ENCODE measurements around the gene CCDC178. TPM values are rescaled to one million over a fixed set of nuclear protein-coding genes. Genes with fewer than 3 reads are reported as not detected.

Gene CCDC178
- total RNA-seq, 4 donors from 2014 or later, result 0.78 to 8.7 (median 2.2) TPM

- Histone ChIP-seq H3K27ac (no peak overlapping the region), H3K4me3 (no peak overlapping the region), H3K4me1 (no peaks in the 10 kb centered on the region), H3K9me3 (peaks cover 0 to 4% (median 0%) of the 10 kb centered on the region in 4 donors), H3K36me3 (no peaks in the 10 kb centered on the region), H3K27me3 (no peaks in the 10 kb centered on the region)
- TF ChIP-seq, protein P1, sequence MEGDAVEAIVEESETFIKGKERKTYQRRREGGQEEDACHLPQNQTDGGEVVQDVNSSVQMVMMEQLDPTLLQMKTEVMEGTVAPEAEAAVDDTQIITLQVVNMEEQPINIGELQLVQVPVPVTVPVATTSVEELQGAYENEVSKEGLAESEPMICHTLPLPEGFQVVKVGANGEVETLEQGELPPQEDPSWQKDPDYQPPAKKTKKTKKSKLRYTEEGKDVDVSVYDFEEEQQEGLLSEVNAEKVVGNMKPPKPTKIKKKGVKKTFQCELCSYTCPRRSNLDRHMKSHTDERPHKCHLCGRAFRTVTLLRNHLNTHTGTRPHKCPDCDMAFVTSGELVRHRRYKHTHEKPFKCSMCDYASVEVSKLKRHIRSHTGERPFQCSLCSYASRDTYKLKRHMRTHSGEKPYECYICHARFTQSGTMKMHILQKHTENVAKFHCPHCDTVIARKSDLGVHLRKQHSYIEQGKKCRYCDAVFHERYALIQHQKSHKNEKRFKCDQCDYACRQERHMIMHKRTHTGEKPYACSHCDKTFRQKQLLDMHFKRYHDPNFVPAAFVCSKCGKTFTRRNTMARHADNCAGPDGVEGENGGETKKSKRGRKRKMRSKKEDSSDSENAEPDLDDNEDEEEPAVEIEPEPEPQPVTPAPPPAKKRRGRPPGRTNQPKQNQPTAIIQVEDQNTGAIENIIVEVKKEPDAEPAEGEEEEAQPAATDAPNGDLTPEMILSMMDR (IDR thresholded peaks at IDR 0.05), result no peak
- TF ChIP-seq POLR2A (IDR thresholded peaks at IDR 0.05) (no peak), EP300 (IDR thresholded peaks at IDR 0.05) (no peak)
- 71 to 77% methylated on average over 3 of the region's 3 CpGs for WGBS, 2 donors
- DNase-seq (ENCODE audit: low spot score in 2 of 2), result no peak
Observed at GRCh38 chr18:32902568-32903330, 537.8 kb downstream of the CCDC178 start.

GRCh38 chr18:32899819-32900218, 540.7 kb downstream of the CCDC178 start:
- 78 to 83% methylated on average over 3 of the region's 3 CpGs for WGBS, 2 donors
- Histone ChIP-seq H3K27ac (no peak overlapping the region), H3K36me3 (no peaks in the 10 kb centered on the region), H3K9me3 (peaks cover 0 to 17% (median 0%) of the 10 kb centered on the region in 4 donors), H3K4me3 (no peak overlapping the region), H3K4me1 (no peaks in the 10 kb centered on the region), H3K27me3 (no peaks in the 10 kb centered on the region)
- TF ChIP-seq EP300 (IDR thresholded peaks at IDR 0.05), result no peak
- TF ChIP-seq POLR2A (IDR thresholded peaks at IDR 0.05), result no peak
- TF ChIP-seq, protein P1 (IDR thresholded peaks at IDR 0.05), result no peak
- DNase-seq (ENCODE audit: low spot score in 2 of 2), result no peak

- Histone ChIP-seq H3K4me3 (no peak overlapping the region), H3K4me1 (no peaks in the 10 kb centered on the region), H3K27ac (no peak overlapping the region), H3K36me3 (no peaks in the 10 kb centered on the region), H3K27me3 (no peaks in the 10 kb centered on the region), H3K9me3 (peaks cover 0 to 17% (median 0%) of the 10 kb centered on the region in 4 donors)
- 59 to 68% methylated on average over 4 of the region's 4 CpGs for WGBS, 2 donors
- TF ChIP-seq EP300 (IDR thresholded peaks at IDR 0.05) (no peak), POLR2A (IDR thresholded peaks at IDR 0.05) (no peak)
- TF ChIP-seq, protein P1 (IDR thresholded peaks at IDR 0.05), result no peak
- no peak for DNase-seq (ENCODE audit: low spot score in 2 of 2)
Observed at GRCh38 chr18:32896776-32897547, 543.6 kb downstream of the CCDC178 start.

- Histone ChIP-seq H3K4me1 (no peaks in the 10 kb centered on the region), H3K27me3 (no peaks in the 10 kb centered on the region), H3K9me3 (peaks cover 0 to 17% (median 0%) of the 10 kb centered on the region in 4 donors), H3K36me3 (no peaks in the 10 kb centered on the region), H3K4me3 (no peak overlapping the region), H3K27ac (no peak overlapping the region)
- TF ChIP-seq EP300 (IDR thresholded peaks at IDR 0.05), result no peak
- no peak for TF ChIP-seq POLR2A (IDR thresholded peaks at IDR 0.05)
- TF ChIP-seq, protein P1 (IDR thresholded peaks at IDR 0.05), result no peak
- 88 to 92% methylated on average over 7 of the region's 7 CpGs for WGBS, 2 donors
- DNase-seq (ENCODE audit: low spot score in 2 of 2), result no peak
Observed at GRCh38 chr18:32893915-32894314, 546.6 kb downstream of the CCDC178 start.

GRCh38 chr18:32891797-32892196, 548.7 kb downstream of the CCDC178 start:
- Histone ChIP-seq H3K4me1 (no peaks in the 10 kb centered on the region), H3K27me3 (no peaks in the 10 kb centered on the region), H3K27ac (no peak overlapping the region), H3K4me3 (no peak overlapping the region), H3K36me3 (no peaks in the 10 kb centered on the region), H3K9me3 (peaks cover 0 to 3% (median 0%) of the 10 kb centered on the region in 4 donors)
- DNase-seq (ENCODE audit: low spot score in 2 of 2), result no peak
- TF ChIP-seq EP300 (IDR thresholded peaks at IDR 0.05) (no peak), POLR2A (IDR thresholded peaks at IDR 0.05) (no peak)
- TF ChIP-seq, protein P1 (IDR thresholded peaks at IDR 0.05), result no peak
- WGBS, 2 donors, result 76 to 91% methylated on average over 3 of the region's 3 CpGs
